Loucy (cell line): Measurements from ENCODE around the gene MED13L.

Experiments used
- CTCF ChIP-seq: fragments of 200-600 bp; sonication (generic); conservative IDR thresholded peaks from 2 replicates; pipeline ENCODE4 v1.5.1; 2014; ENCODE audit warnings: mild to moderate bottlenecking, antibody characterized with exemption, low read length
- EZH2phosphoT487 ChIP-seq: fragments of 200-600 bp; IDR thresholded peaks from 2 replicates; pipeline ENCODE4 v1.6.1; 2018; ENCODE audit warnings: antibody characterized with exemption, mild to moderate bottlenecking, moderate library complexity, borderline replicate concordance

- TF ChIP-seq CTCF (no peak), EZH2phosphoT487 (no peak)
Measured at GRCh38 chr12:115914122-115914521, 363.4 kb downstream of the MED13L start.
